ENCODE data around the gene DNAJC18. TPM values are rescaled to one million over a fixed set of nuclear protein-coding genes. Genes with fewer than 3 reads are reported as not detected.

The DNAJC18 gene
- total and polyA plus RNA-seq, 2 experiments from 2014 or later = 13.4 to 18.9 TPM

DNA sequence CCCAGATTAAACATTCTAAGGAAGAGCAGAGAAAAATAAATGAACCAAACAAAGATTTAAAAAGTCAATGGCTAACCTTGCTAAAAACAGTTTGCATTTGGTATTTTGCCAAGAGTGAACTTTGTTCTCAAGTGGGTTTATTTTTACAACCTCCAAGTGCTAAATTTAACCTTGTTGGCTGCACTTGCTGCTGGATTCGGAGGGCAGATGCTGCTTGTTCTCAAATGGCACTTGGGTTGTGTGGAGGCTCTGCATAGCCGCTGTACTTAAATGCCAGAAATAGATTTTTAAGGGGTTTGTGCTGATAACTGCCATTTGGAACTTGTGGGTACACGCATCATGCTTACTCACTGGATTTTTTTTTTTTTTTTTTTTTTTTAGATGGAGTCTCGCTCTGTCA, 22.1 kb downstream of the DNAJC18 start:
- TF ChIP-seq, protein P1, sequence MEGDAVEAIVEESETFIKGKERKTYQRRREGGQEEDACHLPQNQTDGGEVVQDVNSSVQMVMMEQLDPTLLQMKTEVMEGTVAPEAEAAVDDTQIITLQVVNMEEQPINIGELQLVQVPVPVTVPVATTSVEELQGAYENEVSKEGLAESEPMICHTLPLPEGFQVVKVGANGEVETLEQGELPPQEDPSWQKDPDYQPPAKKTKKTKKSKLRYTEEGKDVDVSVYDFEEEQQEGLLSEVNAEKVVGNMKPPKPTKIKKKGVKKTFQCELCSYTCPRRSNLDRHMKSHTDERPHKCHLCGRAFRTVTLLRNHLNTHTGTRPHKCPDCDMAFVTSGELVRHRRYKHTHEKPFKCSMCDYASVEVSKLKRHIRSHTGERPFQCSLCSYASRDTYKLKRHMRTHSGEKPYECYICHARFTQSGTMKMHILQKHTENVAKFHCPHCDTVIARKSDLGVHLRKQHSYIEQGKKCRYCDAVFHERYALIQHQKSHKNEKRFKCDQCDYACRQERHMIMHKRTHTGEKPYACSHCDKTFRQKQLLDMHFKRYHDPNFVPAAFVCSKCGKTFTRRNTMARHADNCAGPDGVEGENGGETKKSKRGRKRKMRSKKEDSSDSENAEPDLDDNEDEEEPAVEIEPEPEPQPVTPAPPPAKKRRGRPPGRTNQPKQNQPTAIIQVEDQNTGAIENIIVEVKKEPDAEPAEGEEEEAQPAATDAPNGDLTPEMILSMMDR (conservative IDR thresholded peaks at IDR 0.05; ENCODE audit: low read depth in 2 of 2) = no peak
- TF ChIP-seq EZH2phosphoT487 (IDR thresholded peaks at IDR 0.05; ENCODE audit: unreplicated experiment) (no peak), EZH2 (IDR thresholded peaks at IDR 0.05; ENCODE audit: low read depth, unreplicated experiment) (no peak), STAT1 (IDR thresholded peaks at IDR 0.05; ENCODE audit: unreplicated experiment) (no peak), NANOG (IDR thresholded peaks at IDR 0.05; ENCODE audit: borderline replicate concordance) (no peak), JUNB (IDR thresholded peaks at IDR 0.05; ENCODE audit: unreplicated experiment) (no peak), CREB1 (CRISPR knock-in tag; IDR thresholded peaks at IDR 0.05; ENCODE audit: low read depth) (no peak), ZNF331 (CRISPR knock-in tag; IDR thresholded peaks at IDR 0.05; ENCODE audit: low read depth) (no peak), POLR2AphosphoS5 (IDR thresholded peaks at IDR 0.05; ENCODE audit: low read depth) (no peak)
- TF ChIP-seq, protein P2, sequence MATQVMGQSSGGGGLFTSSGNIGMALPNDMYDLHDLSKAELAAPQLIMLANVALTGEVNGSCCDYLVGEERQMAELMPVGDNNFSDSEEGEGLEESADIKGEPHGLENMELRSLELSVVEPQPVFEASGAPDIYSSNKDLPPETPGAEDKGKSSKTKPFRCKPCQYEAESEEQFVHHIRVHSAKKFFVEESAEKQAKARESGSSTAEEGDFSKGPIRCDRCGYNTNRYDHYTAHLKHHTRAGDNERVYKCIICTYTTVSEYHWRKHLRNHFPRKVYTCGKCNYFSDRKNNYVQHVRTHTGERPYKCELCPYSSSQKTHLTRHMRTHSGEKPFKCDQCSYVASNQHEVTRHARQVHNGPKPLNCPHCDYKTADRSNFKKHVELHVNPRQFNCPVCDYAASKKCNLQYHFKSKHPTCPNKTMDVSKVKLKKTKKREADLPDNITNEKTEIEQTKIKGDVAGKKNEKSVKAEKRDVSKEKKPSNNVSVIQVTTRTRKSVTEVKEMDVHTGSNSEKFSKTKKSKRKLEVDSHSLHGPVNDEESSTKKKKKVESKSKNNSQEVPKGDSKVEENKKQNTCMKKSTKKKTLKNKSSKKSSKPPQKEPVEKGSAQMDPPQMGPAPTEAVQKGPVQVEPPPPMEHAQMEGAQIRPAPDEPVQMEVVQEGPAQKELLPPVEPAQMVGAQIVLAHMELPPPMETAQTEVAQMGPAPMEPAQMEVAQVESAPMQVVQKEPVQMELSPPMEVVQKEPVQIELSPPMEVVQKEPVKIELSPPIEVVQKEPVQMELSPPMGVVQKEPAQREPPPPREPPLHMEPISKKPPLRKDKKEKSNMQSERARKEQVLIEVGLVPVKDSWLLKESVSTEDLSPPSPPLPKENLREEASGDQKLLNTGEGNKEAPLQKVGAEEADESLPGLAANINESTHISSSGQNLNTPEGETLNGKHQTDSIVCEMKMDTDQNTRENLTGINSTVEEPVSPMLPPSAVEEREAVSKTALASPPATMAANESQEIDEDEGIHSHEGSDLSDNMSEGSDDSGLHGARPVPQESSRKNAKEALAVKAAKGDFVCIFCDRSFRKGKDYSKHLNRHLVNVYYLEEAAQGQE (IDR thresholded peaks at IDR 0.05; ENCODE audit: unreplicated experiment) = no peak
- TF ChIP-seq, protein P3, sequence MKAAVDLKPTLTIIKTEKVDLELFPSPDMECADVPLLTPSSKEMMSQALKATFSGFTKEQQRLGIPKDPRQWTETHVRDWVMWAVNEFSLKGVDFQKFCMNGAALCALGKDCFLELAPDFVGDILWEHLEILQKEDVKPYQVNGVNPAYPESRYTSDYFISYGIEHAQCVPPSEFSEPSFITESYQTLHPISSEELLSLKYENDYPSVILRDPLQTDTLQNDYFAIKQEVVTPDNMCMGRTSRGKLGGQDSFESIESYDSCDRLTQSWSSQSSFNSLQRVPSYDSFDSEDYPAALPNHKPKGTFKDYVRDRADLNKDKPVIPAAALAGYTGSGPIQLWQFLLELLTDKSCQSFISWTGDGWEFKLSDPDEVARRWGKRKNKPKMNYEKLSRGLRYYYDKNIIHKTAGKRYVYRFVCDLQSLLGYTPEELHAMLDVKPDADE (IDR thresholded peaks at IDR 0.05) = no peak
- TF ChIP-seq, protein P4, sequence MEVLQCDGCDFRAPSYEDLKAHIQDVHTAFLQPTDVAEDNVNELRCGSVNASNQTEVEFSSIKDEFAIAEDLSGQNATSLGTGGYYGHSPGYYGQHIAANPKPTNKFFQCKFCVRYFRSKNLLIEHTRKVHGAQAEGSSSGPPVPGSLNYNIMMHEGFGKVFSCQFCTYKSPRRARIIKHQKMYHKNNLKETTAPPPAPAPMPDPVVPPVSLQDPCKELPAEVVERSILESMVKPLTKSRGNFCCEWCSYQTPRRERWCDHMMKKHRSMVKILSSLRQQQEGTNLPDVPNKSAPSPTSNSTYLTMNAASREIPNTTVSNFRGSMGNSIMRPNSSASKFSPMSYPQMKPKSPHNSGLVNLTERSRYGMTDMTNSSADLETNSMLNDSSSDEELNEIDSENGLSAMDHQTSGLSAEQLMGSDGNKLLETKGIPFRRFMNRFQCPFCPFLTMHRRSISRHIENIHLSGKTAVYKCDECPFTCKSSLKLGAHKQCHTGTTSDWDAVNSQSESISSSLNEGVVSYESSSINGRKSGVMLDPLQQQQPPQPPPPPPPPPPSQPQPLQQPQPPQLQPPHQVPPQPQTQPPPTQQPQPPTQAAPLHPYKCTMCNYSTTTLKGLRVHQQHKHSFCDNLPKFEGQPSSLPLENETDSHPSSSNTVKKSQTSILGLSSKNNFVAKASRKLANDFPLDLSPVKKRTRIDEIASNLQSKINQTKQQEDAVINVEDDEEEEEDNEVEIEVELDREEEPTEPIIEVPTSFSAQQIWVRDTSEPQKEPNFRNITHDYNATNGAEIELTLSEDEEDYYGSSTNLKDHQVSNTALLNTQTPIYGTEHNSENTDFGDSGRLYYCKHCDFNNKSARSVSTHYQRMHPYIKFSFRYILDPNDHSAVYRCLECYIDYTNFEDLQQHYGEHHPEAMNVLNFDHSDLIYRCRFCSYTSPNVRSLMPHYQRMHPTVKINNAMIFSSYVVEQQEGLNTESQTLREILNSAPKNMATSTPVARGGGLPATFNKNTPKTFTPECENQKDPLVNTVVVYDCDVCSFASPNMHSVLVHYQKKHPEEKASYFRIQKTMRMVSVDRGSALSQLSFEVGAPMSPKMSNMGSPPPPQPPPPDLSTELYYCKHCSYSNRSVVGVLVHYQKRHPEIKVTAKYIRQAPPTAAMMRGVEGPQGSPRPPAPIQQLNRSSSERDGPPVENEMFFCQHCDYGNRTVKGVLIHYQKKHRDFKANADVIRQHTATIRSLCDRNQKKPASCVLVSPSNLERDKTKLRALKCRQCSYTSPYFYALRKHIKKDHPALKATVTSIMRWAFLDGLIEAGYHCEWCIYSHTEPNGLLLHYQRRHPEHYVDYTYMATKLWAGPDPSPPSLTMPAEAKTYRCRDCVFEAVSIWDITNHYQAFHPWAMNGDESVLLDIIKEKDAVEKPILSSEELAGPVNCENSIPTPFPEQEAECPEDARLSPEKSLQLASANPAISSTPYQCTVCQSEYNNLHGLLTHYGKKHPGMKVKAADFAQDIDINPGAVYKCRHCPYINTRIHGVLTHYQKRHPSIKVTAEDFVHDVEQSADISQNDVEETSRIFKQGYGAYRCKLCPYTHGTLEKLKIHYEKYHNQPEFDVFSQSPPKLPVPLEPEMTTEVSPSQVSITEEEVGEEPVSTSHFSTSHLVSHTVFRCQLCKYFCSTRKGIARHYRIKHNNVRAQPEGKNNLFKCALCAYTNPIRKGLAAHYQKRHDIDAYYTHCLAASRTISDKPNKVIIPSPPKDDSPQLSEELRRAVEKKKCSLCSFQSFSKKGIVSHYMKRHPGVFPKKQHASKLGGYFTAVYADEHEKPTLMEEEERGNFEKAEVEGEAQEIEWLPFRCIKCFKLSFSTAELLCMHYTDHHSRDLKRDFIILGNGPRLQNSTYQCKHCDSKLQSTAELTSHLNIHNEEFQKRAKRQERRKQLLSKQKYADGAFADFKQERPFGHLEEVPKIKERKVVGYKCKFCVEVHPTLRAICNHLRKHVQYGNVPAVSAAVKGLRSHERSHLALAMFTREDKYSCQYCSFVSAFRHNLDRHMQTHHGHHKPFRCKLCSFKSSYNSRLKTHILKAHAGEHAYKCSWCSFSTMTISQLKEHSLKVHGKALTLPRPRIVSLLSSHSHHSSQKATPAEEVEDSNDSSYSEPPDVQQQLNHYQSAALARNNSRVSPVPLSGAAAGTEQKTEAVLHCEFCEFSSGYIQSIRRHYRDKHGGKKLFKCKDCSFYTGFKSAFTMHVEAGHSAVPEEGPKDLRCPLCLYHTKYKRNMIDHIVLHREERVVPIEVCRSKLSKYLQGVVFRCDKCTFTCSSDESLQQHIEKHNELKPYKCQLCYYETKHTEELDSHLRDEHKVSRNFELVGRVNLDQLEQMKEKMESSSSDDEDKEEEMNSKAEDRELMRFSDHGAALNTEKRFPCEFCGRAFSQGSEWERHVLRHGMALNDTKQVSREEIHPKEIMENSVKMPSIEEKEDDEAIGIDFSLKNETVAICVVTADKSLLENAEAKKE (CRISPR knock-in tag; IDR thresholded peaks at IDR 0.05) = no peak
- ATAC-seq = no peak

More for the DNA sequence above, 22.1 kb downstream of the DNAJC18 start:
- H3K27ac ChIP-seq (ENCODE audit: low read depth) = no peak overlapping the region
- no peaks in the 10 kb centered on the region for H3K27me3 Mint-ChIP-seq (ENCODE audit: insufficient read depth, low read depth, poor library complexity)
- no peak overlapping the region for H3K4me3 Mint-ChIP-seq
- no peak overlapping the region for H3K27ac Mint-ChIP-seq
- H3K9me3 Mint-ChIP-seq = no peaks in the 10 kb centered on the region
- H3K79me2 ChIP-seq (replicated peaks; ENCODE audit: insufficient read depth) = no peaks in the 10 kb centered on the region
- H4K20me1 ChIP-seq (replicated peaks; ENCODE audit: insufficient read depth) = no peaks in the 10 kb centered on the region
- H2AFZ ChIP-seq = no peak overlapping the region
- no peaks in the 10 kb centered on the region for H3K4me1 ChIP-seq (ENCODE audit: insufficient read depth)
- no peaks in the 10 kb centered on the region for H3K9me2 ChIP-seq (ENCODE audit: insufficient read depth)
- peaks cover 17% of the 10 kb centered on the region for H3K36me3 Mint-ChIP-seq (ENCODE audit: low read depth)
- H3K4me2 ChIP-seq = no peak overlapping the region
- peaks cover 15% of the 10 kb centered on the region for H3K4me1 Mint-ChIP-seq
- H3K27me3 ChIP-seq (ENCODE audit: insufficient read depth) = no peaks in the 10 kb centered on the region
- peaks cover 3% of the 10 kb centered on the region; the same call in 1 of the 2 replicates for H3F3A ChIP-seq (replicated peaks; ENCODE audit: low read depth)
- no peak overlapping the region for H3K4me3 ChIP-seq
- DNase-seq (ENCODE audit: low spot score) = no peak
- peaks cover 4% of the 10 kb centered on the region; the same call in 1 of the 2 replicates for H3K36me3 ChIP-seq (ENCODE audit: insufficient read depth)
